SK-N-SH treated with all-trans-retinoic acid at 6 μM for 48 hours (cell line): ENCODE results near the gene JKAMP.

Experiments
- ATAC-seq: fragments of 200-7000 bp; cut with Tn5 transposase; 3 replicates; pipeline ENCODE4 v1.9.1; 2020; ENCODE audit warnings: mild to moderate bottlenecking, moderate library complexity
- BACH2 ChIP-seq: fragments of 250-450 bp; sonication (Bioruptor Pico); IDR thresholded peaks from 2 replicates; pipeline ENCODE4 v1.9.0; 2021; ENCODE audit warnings: mild to moderate bottlenecking, borderline replicate concordance
- CSDC2 ChIP-seq: fragments of 250-450 bp; sonication (Bioruptor Pico); IDR thresholded peaks from 2 replicates; pipeline ENCODE4 v1.5.0; 2020; ENCODE audit warnings: mild to moderate bottlenecking, moderate library complexity
- CSRNP3 ChIP-seq: fragments of 250-450 bp; sonication (Bioruptor Pico); IDR thresholded peaks from 2 replicates; pipeline ENCODE4 v1.5.1; 2021; ENCODE audit warnings: mild to moderate bottlenecking, moderate library complexity
- ESRRG ChIP-seq: fragments of 250-450 bp; sonication (Bioruptor Pico); IDR thresholded peaks from 2 replicates; pipeline ENCODE4 v1.6.1; 2021; ENCODE audit warnings: mild to moderate bottlenecking
- GLIS3 ChIP-seq: fragments of 250-450 bp; sonication (Bioruptor Pico); IDR thresholded peaks from 2 replicates; pipeline ENCODE4 v1.5.0; 2020; ENCODE audit warnings: mild to moderate bottlenecking, moderate library complexity
- ISL1 ChIP-seq: fragments of 250-450 bp; sonication (Bioruptor Pico); IDR thresholded peaks from 2 replicates; pipeline ENCODE4 v2.1.2; 2022; ENCODE audit warnings: mild to moderate bottlenecking, moderate library complexity
- OSR1 ChIP-seq: fragments of 250-450 bp; sonication (Bioruptor Pico); IDR thresholded peaks from 2 replicates; pipeline ENCODE4 v1.8.0; 2022; ENCODE audit warnings: moderate library complexity, mild to moderate bottlenecking, inconsistent platforms
- POU6F1 ChIP-seq: fragments of 250-450 bp; sonication (Bioruptor Pico); IDR thresholded peaks from 2 replicates; pipeline ENCODE4 v1.8.0; 2021; ENCODE audit warnings: low read depth, mild to moderate bottlenecking, moderate library complexity, borderline replicate concordance
- PPARA ChIP-seq: fragments of 250-450 bp; sonication (Bioruptor Pico); IDR thresholded peaks from 2 replicates; pipeline ENCODE4 v1.5.0; 2020; ENCODE audit warnings: mild to moderate bottlenecking, borderline replicate concordance
- SNAI2 ChIP-seq: fragments of 250-450 bp; sonication (Bioruptor Pico); IDR thresholded peaks from 2 replicates; pipeline ENCODE4 v1.5.0; 2020; ENCODE audit warnings: mild to moderate bottlenecking, moderate library complexity
- TCF4 ChIP-seq: fragments of 250-450 bp; sonication (Bioruptor Pico); IDR thresholded peaks from 2 replicates; pipeline ENCODE4 v1.8.0; 2021; ENCODE audit warnings: mild to moderate bottlenecking, moderate library complexity, borderline replicate concordance
- ZC3H10 ChIP-seq: fragments of 250-450 bp; sonication (Bioruptor Pico); IDR thresholded peaks from 2 replicates; pipeline ENCODE4 v1.5.1; 2021; ENCODE audit warnings: mild to moderate bottlenecking, moderate library complexity
- ZFP3 ChIP-seq: fragments of 250-450 bp; sonication (Bioruptor Pico); IDR thresholded peaks from 2 replicates; pipeline ENCODE4 v1.5.0; 2020; ENCODE audit warnings: mild to moderate bottlenecking, moderate library complexity
- ZFP30 ChIP-seq: fragments of 450-650 bp; formaldehyde crosslinking; IDR thresholded peaks from 2 replicates; pipeline ENCODE4 v1.5.0; 2022; ENCODE audit warnings: mild to moderate bottlenecking, moderate library complexity
- ZNF565 ChIP-seq: fragments of 450-650 bp; formaldehyde crosslinking; conservative IDR thresholded peaks from 2 replicates; pipeline ENCODE4 v1.5.0; 2020; ENCODE audit warnings: low read depth, mild to moderate bottlenecking, moderate library complexity
- ZNF70 ChIP-seq: fragments of 450-650 bp; formaldehyde crosslinking; IDR thresholded peaks from 2 replicates; pipeline ENCODE4 v1.5.0; 2020; ENCODE audit warnings: mild to moderate bottlenecking, moderate library complexity
- ZNF8 ChIP-seq: fragments of 450-650 bp; formaldehyde crosslinking; IDR thresholded peaks from 2 replicates; pipeline ENCODE4 v1.5.0; 2020; ENCODE audit warnings: mild to moderate bottlenecking, moderate library complexity
- TF ChIP-seq, protein P1 (sequence below): fragments of 250-450 bp; sonication (Bioruptor Pico); IDR thresholded peaks from 2 replicates; pipeline ENCODE4 v1.5.1; 2020; ENCODE audit warnings: low read depth, mild to moderate bottlenecking, moderate library complexity
- TF ChIP-seq, protein P2 (sequence below): fragments of 250-450 bp; sonication (Bioruptor Pico); IDR thresholded peaks from 2 replicates; pipeline ENCODE4 v1.8.0; 2020; ENCODE audit warnings: mild to moderate bottlenecking, moderate library complexity, borderline replicate concordance
- TF ChIP-seq, protein P3 (sequence below): fragments of 250-450 bp; sonication (Bioruptor Pico); IDR thresholded peaks from 2 replicates; pipeline ENCODE4 v1.5.0; 2020; ENCODE audit warnings: mild to moderate bottlenecking, moderate library complexity

The JKAMP gene

GRCh38 chr14:59503256-59503655 lies 18.9 kb downstream of the JKAMP start:
- TF ChIP-seq POU6F1 (CRISPR knock-in tag) (no peak), OSR1 (CRISPR knock-in tag) (no peak), PPARA (CRISPR knock-in tag) (no peak), ESRRG (no peak), CSRNP3 (CRISPR knock-in tag) (no peak), ZNF565 (CRISPR knock-in tag) (no peak), ZFP3 (CRISPR knock-in tag) (no peak), ISL1 (CRISPR knock-in tag) (no peak), ZFP30 (CRISPR knock-in tag) (no peak), SNAI2 (CRISPR knock-in tag) (no peak)
- TF ChIP-seq, protein P1, sequence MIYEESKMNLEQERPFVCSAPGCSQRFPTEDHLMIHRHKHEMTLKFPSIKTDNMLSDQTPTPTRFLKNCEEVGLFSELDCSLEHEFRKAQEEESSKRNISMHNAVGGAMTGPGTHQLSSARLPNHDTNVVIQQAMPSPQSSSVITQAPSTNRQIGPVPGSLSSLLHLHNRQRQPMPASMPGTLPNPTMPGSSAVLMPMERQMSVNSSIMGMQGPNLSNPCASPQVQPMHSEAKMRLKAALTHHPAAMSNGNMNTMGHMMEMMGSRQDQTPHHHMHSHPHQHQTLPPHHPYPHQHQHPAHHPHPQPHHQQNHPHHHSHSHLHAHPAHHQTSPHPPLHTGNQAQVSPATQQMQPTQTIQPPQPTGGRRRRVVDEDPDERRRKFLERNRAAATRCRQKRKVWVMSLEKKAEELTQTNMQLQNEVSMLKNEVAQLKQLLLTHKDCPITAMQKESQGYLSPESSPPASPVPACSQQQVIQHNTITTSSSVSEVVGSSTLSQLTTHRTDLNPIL (CRISPR knock-in tag), result no peak
- TF ChIP-seq, protein P2, sequence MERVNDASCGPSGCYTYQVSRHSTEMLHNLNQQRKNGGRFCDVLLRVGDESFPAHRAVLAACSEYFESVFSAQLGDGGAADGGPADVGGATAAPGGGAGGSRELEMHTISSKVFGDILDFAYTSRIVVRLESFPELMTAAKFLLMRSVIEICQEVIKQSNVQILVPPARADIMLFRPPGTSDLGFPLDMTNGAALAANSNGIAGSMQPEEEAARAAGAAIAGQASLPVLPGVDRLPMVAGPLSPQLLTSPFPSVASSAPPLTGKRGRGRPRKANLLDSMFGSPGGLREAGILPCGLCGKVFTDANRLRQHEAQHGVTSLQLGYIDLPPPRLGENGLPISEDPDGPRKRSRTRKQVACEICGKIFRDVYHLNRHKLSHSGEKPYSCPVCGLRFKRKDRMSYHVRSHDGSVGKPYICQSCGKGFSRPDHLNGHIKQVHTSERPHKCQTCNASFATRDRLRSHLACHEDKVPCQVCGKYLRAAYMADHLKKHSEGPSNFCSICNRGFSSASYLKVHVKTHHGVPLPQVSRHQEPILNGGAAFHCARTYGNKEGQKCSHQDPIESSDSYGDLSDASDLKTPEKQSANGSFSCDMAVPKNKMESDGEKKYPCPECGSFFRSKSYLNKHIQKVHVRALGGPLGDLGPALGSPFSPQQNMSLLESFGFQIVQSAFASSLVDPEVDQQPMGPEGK (CRISPR knock-in tag), result no peak
- TF ChIP-seq, protein P3, sequence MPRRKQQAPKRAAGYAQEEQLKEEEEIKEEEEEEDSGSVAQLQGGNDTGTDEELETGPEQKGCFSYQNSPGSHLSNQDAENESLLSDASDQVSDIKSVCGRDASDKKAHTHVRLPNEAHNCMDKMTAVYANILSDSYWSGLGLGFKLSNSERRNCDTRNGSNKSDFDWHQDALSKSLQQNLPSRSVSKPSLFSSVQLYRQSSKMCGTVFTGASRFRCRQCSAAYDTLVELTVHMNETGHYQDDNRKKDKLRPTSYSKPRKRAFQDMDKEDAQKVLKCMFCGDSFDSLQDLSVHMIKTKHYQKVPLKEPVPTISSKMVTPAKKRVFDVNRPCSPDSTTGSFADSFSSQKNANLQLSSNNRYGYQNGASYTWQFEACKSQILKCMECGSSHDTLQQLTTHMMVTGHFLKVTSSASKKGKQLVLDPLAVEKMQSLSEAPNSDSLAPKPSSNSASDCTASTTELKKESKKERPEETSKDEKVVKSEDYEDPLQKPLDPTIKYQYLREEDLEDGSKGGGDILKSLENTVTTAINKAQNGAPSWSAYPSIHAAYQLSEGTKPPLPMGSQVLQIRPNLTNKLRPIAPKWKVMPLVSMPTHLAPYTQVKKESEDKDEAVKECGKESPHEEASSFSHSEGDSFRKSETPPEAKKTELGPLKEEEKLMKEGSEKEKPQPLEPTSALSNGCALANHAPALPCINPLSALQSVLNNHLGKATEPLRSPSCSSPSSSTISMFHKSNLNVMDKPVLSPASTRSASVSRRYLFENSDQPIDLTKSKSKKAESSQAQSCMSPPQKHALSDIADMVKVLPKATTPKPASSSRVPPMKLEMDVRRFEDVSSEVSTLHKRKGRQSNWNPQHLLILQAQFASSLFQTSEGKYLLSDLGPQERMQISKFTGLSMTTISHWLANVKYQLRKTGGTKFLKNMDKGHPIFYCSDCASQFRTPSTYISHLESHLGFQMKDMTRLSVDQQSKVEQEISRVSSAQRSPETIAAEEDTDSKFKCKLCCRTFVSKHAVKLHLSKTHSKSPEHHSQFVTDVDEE (CRISPR knock-in tag), result no peak
- TF ChIP-seq, all 23 proteins: peak for 0
- no peak for ATAC-seq

- peak; percentile 96 for ATAC-seq
- TF ChIP-seq, protein P3 (CRISPR knock-in tag), result no peak
- TF ChIP-seq ZFP3 (CRISPR knock-in tag), result no peak
- TF ChIP-seq CSDC2, result no peak
- TF ChIP-seq, protein P2 (CRISPR knock-in tag), result no peak
- no peak for TF ChIP-seq ZC3H10 (CRISPR knock-in tag)
- no peak for TF ChIP-seq BACH2
- TF ChIP-seq ZNF565 (CRISPR knock-in tag), result no peak
- no peak for TF ChIP-seq ZNF70 (CRISPR knock-in tag)
- no peak for TF ChIP-seq TCF4 (CRISPR knock-in tag)
- TF ChIP-seq GLIS3 (CRISPR knock-in tag), result no peak
- no peak for TF ChIP-seq ESRRG
- no peak for TF ChIP-seq ZNF8 (CRISPR knock-in tag)
- TF ChIP-seq, all 23 proteins: peak for 0
Measured at GRCh38 chr14:59507063-59507751, 22.9 kb downstream of the JKAMP start.
